Astrocyte (in vitro differentiated cells and primary cell): ENCODE measurements around the gene NOCT. TPM values are rescaled to one million over a fixed set of nuclear protein-coding genes. Genes with fewer than 3 reads are reported as not detected.
"Not testable (repeated sequence)": the region's sequence is repeated elsewhere in the genome, so short reads cannot be mapped to it uniquely, and the experiment has no call there.

Experiments used
- DNase-seq: peaks from one replicate; pipeline ENCODE4 v3.0.0-alpha.2; 2010; ENCODE audit warnings: low read depth
- FAIRE-seq: peaks from 2 replicates; lab custom pipeline; 2011; peaks lifted over from hg19 to GRCh38; lab: Jason Lieb, UNC
- H2AFZ ChIP-seq: 2 replicates; pipeline ENCODE4 v1.6.0; 2012; ENCODE audit warnings: low read depth, low read length, inconsistent platforms
- H3K27ac ChIP-seq: 2 replicates; pipeline ENCODE4 v1.5.1; 2011; ENCODE audit warnings: low read depth, low read length, inconsistent platforms
- H3K27me3 ChIP-seq: 2 replicates; pipeline ENCODE4 v1.6.0; 2011; ENCODE audit warnings: low read length, inconsistent platforms; ENCODE audit not compliant: insufficient read depth
- H3K36me3 ChIP-seq: 2 replicates; pipeline ENCODE4 v1.5.1; 2011; ENCODE audit warnings: low read length, inconsistent platforms; ENCODE audit not compliant: insufficient read depth
- H3K4me1 ChIP-seq: 2 replicates; pipeline ENCODE4 v1.5.1; 2011; ENCODE audit warnings: low read length, inconsistent platforms; ENCODE audit not compliant: insufficient read depth
- H3K4me2 ChIP-seq: 2 replicates; pipeline ENCODE4 v1.6.0; 2012; ENCODE audit warnings: low read length, inconsistent platforms
- H3K4me3 ChIP-seq: 2 replicates; pipeline ENCODE4 v1.5.1; 2011; ENCODE audit warnings: low read depth, mild to moderate bottlenecking, low read length, inconsistent platforms; ENCODE audit not compliant: insufficient read depth
- H3K79me2 ChIP-seq: 2 replicates; pipeline ENCODE4 v1.6.0; 2012; ENCODE audit warnings: mild to moderate bottlenecking, low read length, inconsistent platforms; ENCODE audit not compliant: insufficient read depth
- H3K9ac ChIP-seq: 2 replicates; pipeline ENCODE4 v1.6.0; 2012; ENCODE audit warnings: mild to moderate bottlenecking, low read length, inconsistent platforms
- H3K9me3 ChIP-seq: 2 replicates; pipeline ENCODE4 v1.5.1; 2012; ENCODE audit warnings: low read depth, mild to moderate bottlenecking, low read length, inconsistent platforms; ENCODE audit not compliant: insufficient read depth
- H4K20me1 ChIP-seq: 2 replicates; pipeline ENCODE4 v1.6.0; 2012; ENCODE audit warnings: low read length, inconsistent platforms; ENCODE audit not compliant: insufficient read depth
- H3K27ac Mint-ChIP-seq: one replicate; pipeline ENCODE4 v1.8.0; 2021; ENCODE audit warnings: mild to moderate bottlenecking, mixed read lengths; ENCODE audit not compliant: unreplicated experiment
- H3K27me3 Mint-ChIP-seq: one replicate; pipeline ENCODE4 v1.8.0; 2021; ENCODE audit warnings: low read depth, mixed read lengths; ENCODE audit not compliant: unreplicated experiment
- H3K36me3 Mint-ChIP-seq: one replicate; pipeline ENCODE4 v1.8.0; 2021; ENCODE audit warnings: low read depth, mixed read lengths; ENCODE audit not compliant: unreplicated experiment
- H3K4me1 Mint-ChIP-seq: one replicate; pipeline ENCODE4 v1.8.0; 2021; ENCODE audit warnings: low read depth, mixed read lengths; ENCODE audit not compliant: unreplicated experiment
- H3K4me3 Mint-ChIP-seq: one replicate; pipeline ENCODE4 v1.8.0; 2021; ENCODE audit warnings: mild to moderate bottlenecking, moderate library complexity, mixed read lengths; ENCODE audit not compliant: unreplicated experiment
- H3K9me3 Mint-ChIP-seq: one replicate; pipeline ENCODE4 v1.8.0; 2021; ENCODE audit warnings: mild to moderate bottlenecking, mixed read lengths; ENCODE audit not compliant: unreplicated experiment
- CTCF ChIP-seq: IDR thresholded peaks from 2 replicates; pipeline ENCODE4 v1.5.1; 2011; ENCODE audit warnings: low read depth, mild to moderate bottlenecking, inconsistent platforms, low read length, moderate library complexity; ENCODE audit not compliant: insufficient read depth
- EZH2 ChIP-seq: IDR thresholded peaks from 2 replicates; pipeline ENCODE4 v1.6.1; 2012; ENCODE audit warnings: mild to moderate bottlenecking, low read length, inconsistent platforms; ENCODE audit not compliant: insufficient read depth
- total RNA-seq: library from RNA; stranded (reverse); gene quantifications from 2 replicates; pipeline ENCODE4 v1.2.1, GENCODE V29; 2021

NOCT gene
- total RNA-seq, 1 donor from 2014 or later, result 73.6 TPM

GRCh38 chr4:139028191-139028661, 12.6 kb downstream of the NOCT start:
- Histone ChIP-seq H3K27me3 (no peaks in the 10 kb centered on the region), H3K27ac (no peak overlapping the region), H3K36me3 (no peaks in the 10 kb centered on the region), H3K9me3 (no peaks in the 10 kb centered on the region), H2AFZ (no peak overlapping the region), H4K20me1 (peaks cover 98% of the 10 kb centered on the region), H3K79me2 (peaks cover 97% of the 10 kb centered on the region), H3K9ac (no peak overlapping the region), H3K4me2 (no peak overlapping the region), H3K4me1 (peaks cover 5% of the 10 kb centered on the region), H3K4me3 (no peak overlapping the region)
- Mint-ChIP-seq H3K36me3 (peaks cover 8% of the 10 kb centered on the region), H3K4me3 (no peak overlapping the region), H3K27ac (peak overlapping the region; percentile 83), H3K4me1 (peaks cover 28% of the 10 kb centered on the region), H3K9me3 (no peaks in the 10 kb centered on the region), H3K27me3 (no peaks in the 10 kb centered on the region)
- FAIRE-seq, result no peak
- TF ChIP-seq CTCF, result no peak
- no peak for TF ChIP-seq EZH2
- DNase-seq, result no peak

GRCh38 chr4:139029866-139030363, 14.3 kb downstream of the NOCT start:
- peaks cover 98% of the 10 kb centered on the region for H4K20me1 ChIP-seq
- H3K4me1 ChIP-seq, H3K9me3 Mint-ChIP-seq, DNase-seq, H3K27ac ChIP-seq, H3K4me2 ChIP-seq, H3K4me3 Mint-ChIP-seq, H3K36me3 ChIP-seq, H3K9ac ChIP-seq, H3K27ac Mint-ChIP-seq, H2AFZ ChIP-seq, H3K27me3 Mint-ChIP-seq, H3K9me3 ChIP-seq, H3K27me3 ChIP-seq, H3K4me3 ChIP-seq, FAIRE-seq, H3K36me3 Mint-ChIP-seq: not testable (repeated sequence)
- H3K79me2 ChIP-seq, result peaks cover 97% of the 10 kb centered on the region
- H3K4me1 Mint-ChIP-seq, result peaks cover 33% of the 10 kb centered on the region

GRCh38 chr4:139030614-139031235, 15.1 kb downstream of the NOCT start:
- peak; percentile 59 for DNase-seq
- H3K36me3 Mint-ChIP-seq, result peaks cover 12% of the 10 kb centered on the region
- H3K36me3 ChIP-seq, result no peaks in the 10 kb centered on the region
- no peak overlapping the region for H2AFZ ChIP-seq
- TF ChIP-seq EZH2 (no peak), CTCF (peak; percentile 90)
- no peaks in the 10 kb centered on the region for H3K9me3 Mint-ChIP-seq
- peak overlapping the region; percentile 67 for H3K4me3 Mint-ChIP-seq
- H3K27ac ChIP-seq, result no peak overlapping the region
- H3K4me1 ChIP-seq, result no peaks in the 10 kb centered on the region
- peaks cover 97% of the 10 kb centered on the region for H3K79me2 ChIP-seq
- H3K9ac ChIP-seq, result peak overlapping the region; percentile 4
- no peaks in the 10 kb centered on the region for H3K9me3 ChIP-seq
- H3K4me3 ChIP-seq, result no peak overlapping the region
- peak overlapping the region; percentile 10 for H3K27ac Mint-ChIP-seq
- no peaks in the 10 kb centered on the region for H3K27me3 Mint-ChIP-seq
- H3K4me1 Mint-ChIP-seq, result peaks cover 35% of the 10 kb centered on the region
- no peaks in the 10 kb centered on the region for H3K27me3 ChIP-seq
- H3K4me2 ChIP-seq, result no peak overlapping the region
- H4K20me1 ChIP-seq, result peaks cover 98% of the 10 kb centered on the region
- peak; percentile 67 for FAIRE-seq
